SK-N-MC (cell line): ENCODE results near the gene ABLIM1.

Source experiments
- EZH2 ChIP-seq: fragments of 200-600 bp; sonication (generic); IDR thresholded peaks from one replicate; pipeline ENCODE4 v1.6.1; 2017; ENCODE audit warnings: antibody characterized with exemption
- POLR2AphosphoS5 ChIP-seq: IDR thresholded peaks from 2 replicates; pipeline ENCODE4 v1.6.1; 2012; ENCODE audit warnings: mild to moderate bottlenecking, low read depth, low read length, borderline replicate concordance

DNA sequence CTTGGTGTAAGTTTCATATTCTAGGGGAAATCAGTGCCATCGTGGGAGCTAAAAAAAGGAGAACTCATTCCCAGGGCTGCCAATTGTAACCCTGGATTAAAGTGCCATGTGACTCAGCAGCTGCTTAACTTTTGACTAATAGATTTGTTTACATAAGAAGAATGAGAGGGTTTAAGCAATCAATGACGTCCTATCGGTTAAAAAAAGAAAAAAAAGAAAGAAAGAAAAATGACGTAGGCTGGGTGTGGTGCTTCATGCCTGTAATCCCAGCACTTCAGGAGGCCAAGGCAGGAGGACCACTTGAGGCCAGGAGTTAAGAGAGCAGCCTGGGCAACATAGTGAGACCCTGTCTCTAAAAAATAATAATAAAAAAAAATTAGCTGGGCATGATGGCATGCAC lies 137.6 kb downstream of the ABLIM1 start:
- TF ChIP-seq POLR2AphosphoS5 (no peak), EZH2 (no peak)
